CD4-positive, alpha-beta T cell treated with Interferon alpha-2 for 1 hour (primary cell): Measurements from ENCODE around the gene GPSM1.
A peak's percentile ranks its signal among the peaks of the same experiment; 100 is the strongest.
"Not testable (repeated sequence)": the region's sequence is repeated elsewhere in the genome, so short reads cannot be mapped to it uniquely, and the experiment has no call there.

ENCODE experiments used
- DNase-seq, 2 donors: peaks; one replicate each; pipeline ENCODE4 v3.0.0-alpha.2; 2020 to 2022

The GPSM1 gene

DNA sequence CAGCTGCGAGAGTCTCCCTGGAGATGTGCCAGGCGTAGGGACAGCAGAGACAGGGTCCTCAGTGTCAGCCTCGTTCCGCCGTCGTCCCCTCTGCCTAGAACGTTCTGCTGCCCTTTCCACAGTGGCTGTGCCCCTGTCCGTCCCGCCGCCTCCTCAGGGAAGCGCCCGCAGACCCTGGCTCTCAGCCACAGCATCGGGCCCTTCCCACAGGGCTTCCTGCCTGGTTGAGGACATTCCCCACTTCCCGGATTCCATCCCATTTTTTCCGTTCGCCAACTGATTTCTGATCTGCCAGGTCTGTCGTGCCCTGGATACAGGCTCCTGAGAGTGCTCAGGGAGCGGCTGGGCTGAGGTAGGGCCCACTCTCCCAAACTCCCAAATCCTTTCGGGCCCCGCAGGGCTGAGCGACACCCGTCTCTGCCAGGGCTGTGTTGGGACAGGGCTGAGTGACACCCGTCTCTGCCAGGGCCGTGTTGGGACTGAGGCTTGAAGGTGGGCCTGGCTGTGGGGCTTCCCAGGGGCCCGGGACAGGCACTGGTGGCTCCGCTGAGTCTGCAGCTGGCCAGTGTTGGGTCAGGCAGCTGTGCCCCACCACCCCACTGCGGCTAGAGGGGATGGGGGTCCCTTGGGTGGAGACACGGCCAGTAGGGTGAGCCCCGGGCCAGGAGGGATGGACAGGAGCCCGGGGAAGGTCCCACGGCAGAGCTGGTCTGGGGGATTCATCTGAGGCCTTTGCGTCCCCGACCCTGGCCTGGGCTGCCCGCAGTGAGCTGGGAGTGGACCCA is 20.3 kb downstream of the GPSM1 start:
- DNase-seq: no peak

DNA sequence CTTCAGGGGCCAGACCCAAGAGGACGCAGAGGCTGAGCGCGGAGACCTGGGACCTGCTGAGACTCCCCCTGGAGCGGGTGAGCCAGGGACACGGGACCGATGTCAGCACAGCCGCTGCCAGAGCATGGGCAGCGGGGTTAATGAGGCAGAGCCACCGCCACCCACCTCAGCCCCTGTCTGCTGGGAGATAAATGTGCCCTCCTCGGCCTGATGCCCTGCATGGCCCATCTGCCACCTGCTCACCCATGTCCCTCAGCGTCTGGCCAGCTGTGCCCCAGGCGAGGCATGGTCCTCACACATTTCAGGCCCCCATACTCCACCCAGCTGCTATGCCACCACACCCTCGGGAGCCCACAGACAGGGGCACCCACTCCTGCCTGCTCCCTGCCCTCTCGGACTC is 21.4 kb downstream of the GPSM1 start:
- DNase-seq: no peak

DNA sequence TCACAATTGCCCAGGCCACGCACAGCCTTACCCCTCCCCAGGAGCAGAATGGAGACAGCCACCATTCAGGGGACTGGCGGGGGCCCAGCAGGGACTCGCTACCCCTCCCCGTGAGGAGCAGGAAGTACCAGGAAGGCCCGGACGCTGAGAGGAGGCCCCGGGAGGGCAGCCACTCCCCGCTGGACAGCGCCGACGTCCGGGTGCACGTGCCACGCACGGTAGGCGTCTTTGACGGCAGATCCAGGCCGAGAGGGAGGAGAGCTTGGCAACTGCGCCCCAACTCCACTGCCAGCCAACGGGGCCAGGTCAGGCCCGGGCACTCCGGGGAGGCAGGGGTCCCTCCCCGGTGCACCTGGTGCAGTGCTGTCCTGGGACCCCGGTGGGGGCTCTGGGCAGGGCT is 22.2 kb downstream of the GPSM1 start:
- DNase-seq: no peak

DNA sequence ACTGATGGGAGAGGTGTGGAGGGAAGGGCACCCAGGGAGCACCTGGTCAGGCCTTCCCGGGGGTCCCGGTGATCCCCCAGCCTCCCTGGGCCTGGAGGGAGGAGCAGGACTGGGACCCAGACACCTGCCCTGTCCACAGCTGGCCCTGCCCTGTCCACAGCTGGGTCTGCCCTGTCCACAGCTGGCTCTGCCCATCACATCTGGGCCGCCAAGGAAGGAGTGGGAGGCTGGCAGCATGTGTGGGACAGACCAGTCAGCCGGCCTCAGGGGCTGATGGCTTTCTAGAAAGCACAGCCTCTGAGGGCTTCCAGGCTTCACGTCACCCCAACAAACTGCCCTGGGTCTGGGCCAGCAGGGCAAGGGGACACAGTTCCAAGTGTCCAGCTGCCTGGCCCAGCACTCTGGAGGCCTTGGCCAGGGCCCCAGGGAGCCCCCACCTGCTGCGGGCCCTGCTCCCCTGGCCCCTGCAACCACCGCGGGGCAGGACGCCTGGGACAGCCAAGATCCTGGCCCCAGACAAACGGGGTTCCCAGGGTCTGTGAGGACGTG is 24.0 kb downstream of the GPSM1 start:
- DNase-seq: no peak

DNA sequence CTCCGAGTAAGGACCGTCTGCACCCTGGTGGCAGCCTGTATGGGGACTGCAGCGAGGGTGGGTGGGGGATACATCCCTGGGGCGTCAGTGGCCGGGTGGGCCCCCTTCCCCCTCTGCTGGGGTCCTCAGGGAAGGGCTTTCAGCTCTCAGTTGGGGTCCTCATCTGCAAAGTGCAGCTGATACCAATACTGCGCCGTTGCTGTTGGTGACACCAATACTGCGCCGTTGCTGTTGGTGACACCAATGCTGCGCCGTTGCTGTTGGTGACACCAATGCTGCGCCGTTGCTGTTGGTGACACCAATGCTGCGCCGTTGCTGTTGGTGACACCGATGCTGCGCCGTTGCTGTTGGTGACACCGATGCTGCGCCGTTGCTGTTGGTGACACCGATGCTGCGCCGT is 24.5 kb downstream of the GPSM1 start:
- DNase-seq: not testable (repeated sequence)

DNA sequence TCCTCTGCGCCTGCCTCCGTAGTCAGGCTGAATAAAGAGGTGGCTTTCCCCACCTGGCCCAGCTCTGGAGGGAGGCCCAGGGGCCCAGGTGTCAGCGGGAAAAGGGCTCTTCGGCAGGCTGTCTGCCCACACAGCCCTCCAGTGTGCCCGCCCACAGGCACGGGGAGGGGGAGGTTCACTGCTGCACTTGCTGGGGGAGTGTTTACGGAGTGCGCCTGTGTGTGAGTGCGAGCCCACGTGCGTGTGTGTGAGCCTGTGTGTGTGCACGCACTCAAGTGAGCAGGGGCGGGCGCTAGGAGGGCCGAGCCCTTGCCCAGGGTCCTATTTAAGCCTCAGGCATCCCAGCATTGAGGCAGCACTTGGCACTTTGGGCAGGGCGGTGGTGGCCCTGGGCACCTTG is 25.3 kb downstream of the GPSM1 start:
- DNase-seq: no peak

DNA sequence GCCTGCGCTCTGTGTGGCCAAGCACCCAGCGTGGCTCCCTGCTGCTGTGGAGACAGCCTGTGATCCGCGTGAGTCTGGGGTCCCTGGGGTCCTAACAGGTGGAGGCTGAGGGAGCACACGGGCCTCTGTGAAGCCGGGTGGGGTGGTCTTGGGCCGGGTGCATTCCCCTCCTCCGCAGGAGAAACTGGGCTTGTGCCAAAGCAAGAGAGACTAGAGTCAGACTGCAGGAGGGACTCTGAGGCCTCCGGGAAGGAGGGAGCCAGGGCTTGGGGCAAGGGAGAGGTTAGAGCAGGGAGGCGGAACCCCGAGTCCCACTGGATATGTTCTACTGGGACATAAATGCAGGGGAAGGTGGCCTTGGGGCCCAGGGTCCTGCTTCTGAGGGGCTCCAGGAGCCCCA is 25.7 kb downstream of the GPSM1 start:
- DNase-seq: no peak

DNA sequence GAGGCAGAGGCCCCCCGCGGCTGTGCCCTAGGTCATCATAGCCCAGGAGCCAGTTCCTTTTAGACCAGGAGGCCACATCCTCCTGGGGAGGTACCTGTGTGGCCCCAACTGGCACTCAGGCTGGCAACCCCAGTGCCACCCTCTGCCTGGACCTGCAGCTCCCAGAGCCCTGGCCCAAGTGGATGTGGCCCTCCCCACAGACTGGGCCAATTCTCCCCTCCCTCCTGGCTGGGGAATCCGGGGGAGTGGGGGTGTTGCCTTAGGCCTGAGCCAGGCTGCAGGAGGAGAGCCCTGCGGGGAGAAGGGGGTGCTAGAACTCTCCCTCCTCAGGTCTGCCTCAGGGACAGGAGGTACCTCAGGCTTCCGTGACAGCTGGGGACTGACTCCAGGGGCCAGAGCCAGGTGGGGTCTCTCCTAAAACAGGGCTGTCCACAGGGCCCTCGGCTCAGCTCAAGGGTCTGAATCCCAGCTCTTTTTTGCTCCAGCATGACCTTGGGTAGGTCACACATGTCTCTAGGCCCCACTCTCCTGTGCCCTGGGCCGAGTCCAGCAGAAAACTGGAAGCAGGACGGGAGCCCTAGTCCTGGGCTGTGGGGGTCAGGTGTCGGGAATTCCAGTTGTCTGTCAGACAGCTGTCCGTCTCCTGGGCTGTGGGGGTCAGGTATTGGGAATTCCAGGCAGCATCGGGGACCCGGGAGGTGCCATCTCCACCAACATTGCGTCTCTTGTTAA is 26.6 kb downstream of the GPSM1 start:
- no peak for DNase-seq

DNA sequence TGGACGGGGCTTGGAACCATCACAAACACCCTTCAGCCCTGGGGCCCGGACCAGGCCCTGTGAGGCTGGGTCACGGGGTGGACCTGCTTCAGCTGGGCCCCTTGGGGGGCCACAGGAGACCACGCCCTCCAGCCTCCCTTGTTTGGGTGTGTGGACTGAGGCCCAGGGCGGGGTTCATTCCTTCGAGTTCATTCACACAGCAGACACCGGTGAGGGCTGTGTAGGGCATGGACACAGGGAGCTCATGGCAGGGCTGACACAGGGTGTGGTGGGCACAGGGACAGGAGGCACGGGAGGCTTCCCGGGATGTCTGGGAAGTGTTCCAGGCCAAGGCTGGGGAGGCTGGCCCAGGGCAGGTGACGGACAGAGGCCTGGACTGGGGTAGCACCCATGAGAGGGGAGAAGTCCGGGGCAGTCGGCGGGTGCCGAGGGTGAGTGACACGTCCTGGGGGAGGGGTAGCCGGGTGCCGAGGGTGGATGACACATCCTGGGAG is 27.3 kb downstream of the GPSM1 start:
- DNase-seq: no peak

DNA sequence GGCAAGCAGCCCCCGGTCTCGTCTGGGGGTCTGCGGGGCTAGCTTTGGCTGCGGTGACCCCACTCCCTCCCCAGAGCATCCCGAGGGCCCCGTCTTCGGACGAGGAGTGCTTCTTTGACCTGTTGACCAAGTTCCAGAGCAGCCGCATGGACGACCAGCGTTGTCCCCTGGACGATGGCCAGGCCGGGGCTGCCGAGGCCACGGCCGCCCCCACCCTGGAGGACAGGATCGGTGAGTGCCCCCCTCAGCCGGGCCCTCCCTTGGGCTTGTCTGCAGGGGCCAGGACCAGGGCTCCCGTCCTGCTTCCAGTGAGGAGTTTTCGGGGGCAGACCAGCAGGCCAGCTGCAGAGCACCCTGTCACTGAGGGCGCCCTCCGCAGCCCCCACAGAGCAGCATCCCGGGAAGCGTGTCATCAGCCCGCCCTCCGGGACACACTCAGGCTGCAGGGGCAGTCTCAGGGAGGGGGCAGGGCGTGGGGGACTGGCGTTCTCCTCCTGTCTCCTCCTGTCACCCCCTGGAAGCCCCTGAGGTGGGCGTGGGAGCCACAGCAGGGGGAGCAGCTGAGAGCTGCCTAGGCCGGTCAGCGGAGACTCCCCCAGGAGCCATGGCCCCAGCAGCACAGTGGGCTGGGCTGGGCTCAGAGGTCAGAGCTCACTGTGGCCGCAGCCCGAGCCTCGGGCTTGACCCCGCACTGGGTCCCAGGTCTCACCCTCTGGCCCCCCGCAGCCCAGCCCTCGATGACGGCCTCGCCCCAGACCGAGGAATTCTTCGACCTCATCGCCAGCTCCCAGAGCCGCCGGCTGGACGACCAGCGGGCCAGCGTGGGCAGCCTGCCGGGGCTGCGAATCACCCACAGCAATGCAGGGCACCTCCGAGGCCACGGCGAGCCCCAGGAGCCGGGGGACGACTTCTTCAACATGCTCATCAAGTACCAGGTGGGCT is 28.5 kb downstream of the GPSM1 start:
- no peak for DNase-seq

DNA sequence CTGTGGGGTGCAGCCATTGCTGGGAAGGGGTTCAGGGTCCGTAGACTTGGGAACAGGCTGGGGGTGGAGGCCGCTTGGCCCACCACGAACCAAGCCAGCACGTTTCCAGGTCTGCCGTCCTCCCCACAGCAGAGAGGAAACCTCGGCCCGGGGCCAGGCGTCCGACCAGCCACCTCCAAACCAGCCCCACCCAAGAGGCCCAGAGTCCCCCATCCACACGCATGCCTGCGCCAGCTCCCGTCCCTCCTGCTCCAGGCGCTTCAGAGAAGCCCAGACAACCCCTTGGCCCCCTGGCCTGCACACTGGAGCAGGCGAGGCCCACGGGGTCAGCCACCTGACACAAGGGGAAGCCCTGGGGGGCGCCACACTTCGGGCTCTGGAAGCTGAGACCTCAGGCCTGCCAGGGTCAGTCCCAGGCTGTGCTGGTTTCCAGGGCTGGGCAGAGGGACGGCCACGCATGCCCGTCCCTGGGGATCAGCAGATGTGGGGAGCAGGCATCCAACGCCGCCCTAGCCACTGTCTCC is 29.9 kb downstream of the GPSM1 start:
- DNase-seq: no peak

DNA sequence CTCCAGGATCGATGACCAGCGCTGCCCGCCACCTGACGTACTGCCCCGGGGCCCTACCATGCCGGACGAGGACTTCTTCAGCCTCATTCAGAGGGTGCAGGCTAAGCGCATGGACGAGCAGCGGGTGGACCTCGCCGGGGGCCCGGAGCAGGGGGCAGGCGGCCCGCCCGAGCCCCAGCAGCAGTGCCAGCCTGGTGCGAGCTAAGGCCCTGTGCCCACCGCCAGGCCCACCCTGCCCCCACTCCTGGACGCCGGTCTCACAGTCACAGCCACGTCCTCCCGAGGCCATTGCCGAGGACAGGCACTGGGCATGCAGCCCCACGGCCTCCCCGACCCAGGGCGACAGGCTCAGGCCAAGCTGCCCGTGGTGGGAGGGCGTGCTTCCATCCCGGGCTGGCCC is 30.7 kb downstream of the GPSM1 start:
- no peak for DNase-seq

DNA sequence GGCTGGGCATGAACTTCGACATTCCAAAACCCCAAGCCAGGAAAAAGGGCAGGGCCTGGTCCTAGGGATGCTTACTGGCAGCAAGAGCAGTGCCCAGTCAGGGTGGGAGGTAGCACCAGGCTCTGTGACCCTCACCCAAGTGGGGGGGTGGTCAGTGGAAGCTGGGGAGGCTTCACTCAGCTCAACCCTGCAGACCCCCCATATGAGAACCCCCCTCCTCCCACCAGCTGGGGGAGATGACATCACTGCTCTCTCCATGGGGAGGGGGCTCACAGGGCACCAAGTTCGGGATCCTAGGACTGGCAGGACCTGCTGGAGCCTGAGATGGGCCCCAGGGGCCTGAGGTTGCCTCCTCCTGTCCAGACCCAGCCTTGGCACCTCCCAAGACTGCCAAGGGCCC is 31.5 kb downstream of the GPSM1 start:
- no peak for DNase-seq

DNA sequence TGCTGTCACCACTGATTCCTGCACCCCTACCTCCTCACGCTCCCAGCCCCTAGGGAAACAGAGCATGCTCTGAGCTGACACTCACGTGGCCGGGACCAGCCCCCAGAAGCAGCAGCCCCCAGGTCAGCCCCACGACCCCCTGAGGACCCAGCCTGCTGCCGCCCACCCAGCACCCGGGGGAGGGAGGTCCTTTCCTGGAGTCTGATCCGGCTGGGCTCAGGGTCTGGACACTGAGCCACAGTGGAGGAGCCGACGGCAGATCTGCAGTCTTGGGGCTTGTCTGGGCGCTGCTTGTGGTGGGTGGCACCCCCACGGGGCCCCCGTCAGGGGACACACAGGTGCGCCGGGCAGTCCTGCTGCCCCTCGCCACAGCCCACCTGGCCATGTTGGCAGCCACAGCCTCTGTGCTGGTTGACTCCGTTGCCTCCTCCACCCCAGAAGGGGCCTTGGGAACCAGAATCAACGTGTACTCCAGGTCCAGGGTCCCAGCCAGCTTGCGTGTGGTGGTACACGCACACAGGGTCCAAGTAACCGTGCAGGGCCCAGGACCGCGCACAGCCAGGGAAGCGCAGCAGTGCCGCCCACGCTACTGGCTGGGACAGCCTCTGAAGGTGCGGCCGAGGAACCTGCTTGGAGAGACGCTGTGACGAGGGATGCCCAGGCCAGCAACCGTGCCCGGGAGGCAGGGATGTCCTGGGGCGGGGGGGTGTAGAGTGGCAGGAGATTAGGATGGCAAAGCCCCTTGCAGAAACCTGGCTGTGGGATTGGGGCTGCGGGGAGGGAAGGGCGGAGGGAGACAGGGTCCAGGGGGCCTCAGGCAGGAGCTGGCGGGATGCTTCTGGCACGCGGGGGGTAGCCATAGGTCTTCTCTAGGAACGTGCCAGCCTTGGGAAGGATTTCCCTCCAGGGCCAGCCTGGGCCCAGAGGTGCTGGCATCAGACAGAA is 32.7 kb downstream of the GPSM1 start:
- DNase-seq: no peak

DNA sequence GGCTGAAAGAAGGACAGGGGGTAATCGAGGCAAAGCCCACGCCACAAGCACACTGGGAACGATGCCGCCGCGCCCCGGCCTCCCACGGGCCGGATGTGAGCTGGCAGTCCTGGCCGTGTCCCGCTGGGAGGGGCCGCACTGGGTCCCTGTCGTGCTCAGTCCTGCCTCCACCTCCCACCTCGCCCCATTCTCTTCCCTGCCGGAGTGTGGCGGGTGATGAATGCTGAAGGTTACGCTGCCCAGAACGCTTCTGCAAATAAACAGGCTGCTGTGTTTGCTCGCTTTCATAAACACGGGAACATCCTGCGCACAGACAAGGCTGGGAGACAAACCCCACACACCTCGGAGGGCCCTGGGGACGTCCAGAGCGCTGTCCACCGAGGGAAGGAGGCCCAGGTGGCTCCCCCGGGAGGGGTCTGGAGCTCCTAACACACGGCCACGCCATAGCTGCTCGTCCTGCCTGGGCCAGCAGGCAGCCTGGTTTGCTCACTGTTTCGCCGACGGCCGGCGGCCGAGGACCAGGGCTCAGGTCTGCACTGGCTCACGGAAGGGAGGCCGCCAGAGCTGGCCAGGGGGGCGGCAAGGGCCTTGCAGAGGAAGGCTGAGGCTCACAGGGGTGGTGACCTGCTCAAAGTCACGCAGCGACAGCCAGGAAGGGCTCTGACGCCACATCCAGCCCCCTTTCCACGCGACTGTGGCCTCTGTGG is 33.9 kb downstream of the GPSM1 start:
- no peak for DNase-seq

DNA sequence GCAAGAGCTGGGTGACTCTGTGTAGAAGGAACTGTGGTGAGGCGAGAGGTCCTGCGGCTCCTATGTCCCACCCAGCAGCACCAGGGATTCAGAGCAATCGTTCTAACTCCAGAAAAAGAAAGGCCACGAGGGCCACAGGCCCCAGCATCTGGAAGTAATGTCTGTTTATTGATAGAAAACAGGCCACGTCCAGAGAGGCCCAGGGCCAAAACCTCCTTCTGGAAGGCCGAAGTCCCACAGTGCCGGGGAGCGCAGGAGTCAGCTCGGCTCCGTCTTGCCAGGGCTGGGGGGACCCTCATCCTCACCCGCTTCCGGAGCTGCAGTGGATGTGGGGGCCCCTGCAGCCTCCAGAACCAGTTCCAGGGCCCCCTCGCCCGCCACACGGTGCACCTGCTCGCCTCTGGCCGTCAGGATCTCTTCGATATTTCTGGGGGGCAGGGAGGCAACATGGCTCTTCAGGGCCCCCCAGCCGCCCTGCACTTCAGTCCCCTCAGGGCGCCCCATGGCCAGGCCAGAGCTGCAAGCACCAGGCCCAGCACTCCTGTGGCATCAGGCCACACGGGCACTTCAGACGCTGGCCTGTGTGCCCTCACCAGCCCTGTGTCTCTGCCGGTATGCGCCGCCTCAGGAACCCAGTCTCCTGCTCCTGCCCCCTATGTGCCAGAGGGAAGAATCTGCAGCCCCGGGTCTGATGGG is 34.6 kb downstream of the GPSM1 start:
- no peak for DNase-seq

DNA sequence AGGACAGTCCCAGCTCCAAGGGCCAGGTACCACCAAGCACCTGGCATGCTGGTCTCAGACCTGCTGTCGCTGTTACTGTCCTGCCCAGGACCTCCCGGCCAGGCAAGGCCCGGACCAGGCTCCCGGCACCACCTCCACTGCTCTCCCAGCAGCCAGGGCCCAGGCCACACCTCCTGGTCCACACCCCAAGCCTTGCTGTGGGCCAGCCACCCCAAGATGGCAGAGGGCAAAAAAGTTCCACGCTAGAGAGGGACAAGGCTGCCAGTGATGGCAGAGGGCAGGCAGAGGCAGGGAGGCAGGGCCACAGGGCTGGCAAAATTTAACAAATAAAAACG is 35.1 kb downstream of the GPSM1 start:
- no peak for DNase-seq

DNA sequence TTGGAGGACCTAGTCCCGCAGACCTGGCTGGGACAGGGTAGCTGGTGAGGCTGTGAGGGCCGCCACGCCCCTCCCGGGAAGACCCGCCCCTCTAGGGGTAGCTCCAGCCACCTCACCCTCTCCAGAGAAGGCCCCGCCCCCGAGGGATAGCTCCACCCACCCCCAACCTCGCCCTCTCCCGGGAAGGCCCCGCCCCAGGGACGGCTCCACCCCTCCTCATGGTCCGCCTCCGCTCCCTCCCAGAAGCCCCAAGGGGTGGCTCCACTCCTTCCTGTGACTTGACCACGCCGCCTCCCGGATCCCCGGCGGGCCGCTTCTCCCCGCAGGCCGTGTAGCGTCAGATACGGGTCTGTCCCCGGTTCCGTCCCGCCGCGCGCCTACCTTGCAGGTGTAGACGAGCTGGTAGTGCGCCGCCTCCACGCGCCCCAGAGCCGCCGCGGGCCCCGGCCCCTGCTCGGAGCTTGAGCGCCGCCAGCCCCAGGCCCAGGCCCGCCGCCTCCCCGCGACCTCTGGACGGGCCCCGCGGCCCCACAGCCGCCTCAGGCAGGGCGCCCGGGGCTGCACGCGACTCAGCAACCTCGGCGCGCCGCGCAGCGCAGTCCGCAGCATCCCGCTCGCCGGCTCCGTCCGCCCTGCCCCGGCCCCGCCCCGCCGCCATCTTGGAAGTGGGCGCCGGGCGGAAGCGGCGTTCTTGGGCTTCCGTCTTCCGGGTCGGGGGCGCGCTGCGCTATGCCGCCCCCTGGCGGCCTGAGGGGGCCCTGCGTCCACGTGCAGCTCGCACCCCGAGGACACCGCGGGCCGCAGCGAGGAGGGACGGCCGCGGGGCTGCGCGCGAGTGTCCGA is 36.0 kb downstream of the GPSM1 start, which contains the start of gene DNLZ:
Gene DNLZ (minus strand): TSS at position 639 of the 843 bp plus-strand sequence. CDS start 30 bp downstream, at position 609.
- DNase-seq: peak; percentile 93 to 95
